ENCODE measurements around the gene ZSWIM6.
"Not testable (repeated sequence)": the region's sequence is repeated elsewhere in the genome, so short reads cannot be mapped to it uniquely, and the experiment has no call there.

GRCh38 chr5:61413205-61413604 is 81.1 kb downstream of the ZSWIM6 start:
- not testable (repeated sequence) for TF ChIP-seq CTCF, POLR2A (IDR thresholded peaks at IDR 0.05)

All from heart left ventricle (tissue), 13 donors.